K562 (cell line): ENCODE results near the gene SUMF1. TPM values are rescaled to one million over a fixed set of nuclear protein-coding genes. Genes with fewer than 3 reads are reported as not detected.

Experiments used
- ATF7 ChIP-seq: fragments of 450-650 bp; IDR thresholded peaks from 2 replicates; pipeline ENCODE4 v1.7.1; 2014; ENCODE audit warnings: mild to moderate bottlenecking, moderate library complexity
- ELK1 ChIP-seq: sonication (generic); formaldehyde crosslinking; IDR thresholded peaks from 2 replicates; pipeline ENCODE4 v1.8.1; 2022; ENCODE audit warnings: missing genetic modification reagents
- EP300 ChIP-seq: IDR thresholded peaks from 2 replicates; pipeline ENCODE4 v1.6.1; 2012; ENCODE audit warnings: low read length, improper control_type of control experiment
- FOXJ2 ChIP-seq: fragments of 200-800 bp; sonication (Bioruptor generic); IDR thresholded peaks from 2 replicates; pipeline ENCODE4 v1.6.1; 2016; ENCODE audit warnings: missing genetic modification characterization, missing compliant biosample characterization
- FOXK2 ChIP-seq, 2 experiments: fragments of 450-650 bp; IDR thresholded peaks in 1 of 2; conservative IDR thresholded peaks in 1 of 2; 2 replicates each; pipeline ENCODE4 v1.6.1; 2016; ENCODE audit warnings: low read depth in 2 of 2, mild to moderate bottlenecking in 1 of 2
- FOXM1 ChIP-seq, 2 experiments: fragments of 450-650 bp in 1 of 2; sonication (generic) in 1 of 2; formaldehyde crosslinking in 1 of 2; IDR thresholded peaks; 2 replicates each; pipeline versions ENCODE4 v1.6.1 to v1.9.0; 2017 to 2022; ENCODE audit warnings: low read depth in 2 of 2, mild to moderate bottlenecking in 2 of 2, missing genetic modification reagents in 1 of 2, moderate library complexity in 1 of 2
- HNRNPH1 ChIP-seq: fragments of 200-400 bp; formaldehyde crosslinking; optimal IDR thresholded peaks from 2 replicates; pipeline ENCODE3; 2017; ENCODE audit warnings: low read depth, mild to moderate bottlenecking, low read length, moderate library complexity
- L3MBTL2 ChIP-seq: fragments of 450-650 bp; IDR thresholded peaks from 2 replicates; pipeline ENCODE4 v1.6.1; 2016; ENCODE audit warnings: mild to moderate bottlenecking, moderate library complexity
- MAFG ChIP-seq: fragments of 450-650 bp; conservative IDR thresholded peaks from 2 replicates; pipeline ENCODE4 v1.6.1; 2016; ENCODE audit warnings: missing genetic modification characterization, missing compliant biosample characterization
- MLLT1 ChIP-seq, 2 experiments: fragments of 450-650 bp; IDR thresholded peaks; 2 replicates each; pipeline ENCODE4 v1.6.1; 2016
- NCOR1 ChIP-seq: fragments of 450-650 bp; IDR thresholded peaks from 2 replicates; pipeline ENCODE4 v1.6.1; 2016; ENCODE audit warnings: mild to moderate bottlenecking, moderate library complexity
- RBM17 ChIP-seq: fragments of 200-400 bp; formaldehyde crosslinking; IDR thresholded peaks from 2 replicates; pipeline ENCODE4 v1.6.1; 2017; ENCODE audit warnings: low read depth, mild to moderate bottlenecking, low read length, borderline replicate concordance
- SMARCA4 ChIP-seq: fragments of 450-650 bp; IDR thresholded peaks from 2 replicates; pipeline ENCODE4 v1.6.1; 2016
- TBP ChIP-seq: optimal IDR thresholded peaks from 2 replicates; pipeline ENCODE3; 2011; ENCODE audit warnings: low read depth, low read length, improper control_type of control experiment
- ZNF764 ChIP-seq: fragments of 250-450 bp; sonication (Bioruptor Pico); IDR thresholded peaks from 2 replicates; pipeline ENCODE4 v1.4.0; 2020; ENCODE audit warnings: low read depth, mild to moderate bottlenecking, moderate library complexity
- polyA plus RNA-seq, 8 experiments: library from polyadenylated mRNA; depleted of rRNA in 4 of 8; stranded (reverse) in 5 of 8; unstranded in 3 of 8; fragments of >200 nt; fragmentation: Nextera tagmentation in 2 of 8; fragmentation: Illumina TruSeq in 1 of 8; extraction: Ambion mirVana in 2 of 8; extraction: Trizol in 1 of 8; gene quantifications; 2 replicates each; pipeline versions ENCODE4 v1.2.1 to v1.2.3, GENCODE V29; 2011 to 2014; ENCODE audit warnings: inconsistent platforms in 1 of 8, missing spikeins in 1 of 8
- total RNA-seq, 7 experiments: library from RNA; depleted of rRNA in 6 of 7; stranded (reverse); fragments of >200 nt in 6 of 7; fragmentation: Illumina TruSeq in 2 of 7; extraction: Trizol in 2 of 7; gene quantifications; 2 replicates each; pipeline versions ENCODE4 v1.2.1 to v1.2.3, GENCODE V29; 2011 to 2021; ENCODE audit warnings: low replicate concordance in 1 of 7
- TF ChIP-seq, protein P1 (sequence below): IDR thresholded peaks from 2 replicates; pipeline ENCODE4 v1.6.1; 2012; ENCODE audit warnings: low read depth, low read length, improper control_type of control experiment, borderline replicate concordance
- TF ChIP-seq, protein P2 (sequence below), 2 experiments: fragments of 450-650 bp in 1 of 2; sonication (generic) in 1 of 2; formaldehyde crosslinking in 1 of 2; IDR thresholded peaks in 1 of 2; conservative IDR thresholded peaks in 1 of 2; 2 replicates each; pipeline versions ENCODE4 v1.6.1 to v1.8.1; 2016 to 2023; ENCODE audit warnings: mild to moderate bottlenecking in 2 of 2, moderate library complexity in 2 of 2, inconsistent platforms in 1 of 2, missing genetic modification reagents in 1 of 2
- TF ChIP-seq, protein P3 (sequence below): fragments of 450-650 bp; IDR thresholded peaks from 2 replicates; pipeline ENCODE4 v1.6.1; 2018; ENCODE audit not compliant: partially characterized antibody

The SUMF1 gene
- total and polyA plus RNA-seq, 9 of the 15 experiments (the other 6 are each of a cell fraction or from before 2014, with no cell fraction given) = 1.3 to 7.4 (median 4.2) TPM

- TF ChIP-seq, protein P1, sequence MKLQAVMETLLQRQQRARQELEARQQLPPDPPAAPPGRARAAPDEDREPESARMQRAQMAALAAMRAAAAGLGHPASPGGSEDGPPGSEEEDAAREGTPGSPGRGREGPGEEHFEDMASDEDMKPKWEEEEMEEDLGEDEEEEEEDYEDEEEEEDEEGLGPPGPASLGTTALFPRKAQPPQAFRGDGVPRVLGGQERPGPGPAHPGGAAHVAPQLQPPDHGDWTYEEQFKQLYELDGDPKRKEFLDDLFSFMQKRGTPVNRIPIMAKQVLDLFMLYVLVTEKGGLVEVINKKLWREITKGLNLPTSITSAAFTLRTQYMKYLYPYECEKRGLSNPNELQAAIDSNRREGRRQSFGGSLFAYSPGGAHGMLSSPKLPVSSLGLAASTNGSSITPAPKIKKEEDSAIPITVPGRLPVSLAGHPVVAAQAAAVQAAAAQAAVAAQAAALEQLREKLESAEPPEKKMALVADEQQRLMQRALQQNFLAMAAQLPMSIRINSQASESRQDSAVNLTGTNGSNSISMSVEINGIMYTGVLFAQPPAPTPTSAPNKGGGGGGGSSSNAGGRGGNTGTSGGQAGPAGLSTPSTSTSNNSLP = 0 out of 2 replicates have a peak, but pooled peaks have one; percentile 17
- TF ChIP-seq HNRNPH1 (no peak), TBP (no peak), NCOR1 (0 out of 2 replicates have a peak, but pooled peaks have one; percentile 6), ELK1 (CRISPR knock-in tag) (no peak), ATF7 (peak; percentile 36; the same call in 1 of the 2 replicates), RBM17 (no peak), SMARCA4 (peak; percentile 61; the same call in 1 of the 2 replicates), FOXM1 (IDR thresholded peaks at IDR 0.05; ENCODE audit: low read depth) (0 out of 2 replicates have a peak, but pooled peaks have one; percentile 30), FOXM1 (CRISPR knock-in tag; IDR thresholded peaks at IDR 0.05; ENCODE audit: low read depth) (no peak), MLLT1 (IDR thresholded peaks at IDR 0.05) (peak in 1 of 2 experiments; percentile 37; a peak in 1 of 4 replicates), MAFG (tag) (peak; percentile 95), EP300 (peak; percentile 61), FOXJ2 (peak; percentile 72; the same call in 1 of the 2 replicates), L3MBTL2 (peak; percentile 34; the same call in 1 of the 2 replicates), FOXK2 (conservative IDR thresholded peaks at IDR 0.05 in 1 of 2, IDR thresholded peaks at IDR 0.05 in 1 of 2; ENCODE audit: low read depth in 2 of 2) (peak; percentile 82 to 88), ZNF764 (CRISPR knock-in tag) (no peak)
- TF ChIP-seq, protein P2, sequence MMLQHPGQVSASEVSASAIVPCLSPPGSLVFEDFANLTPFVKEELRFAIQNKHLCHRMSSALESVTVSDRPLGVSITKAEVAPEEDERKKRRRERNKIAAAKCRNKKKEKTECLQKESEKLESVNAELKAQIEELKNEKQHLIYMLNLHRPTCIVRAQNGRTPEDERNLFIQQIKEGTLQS (IDR thresholded peaks at IDR 0.05) = 0 out of 2 replicates have a peak, but pooled peaks have one; percentile 7
- TF ChIP-seq, protein P2 (CRISPR knock-in tag; conservative IDR thresholded peaks at IDR 0.05) = no peak
- TF ChIP-seq, protein P3, sequence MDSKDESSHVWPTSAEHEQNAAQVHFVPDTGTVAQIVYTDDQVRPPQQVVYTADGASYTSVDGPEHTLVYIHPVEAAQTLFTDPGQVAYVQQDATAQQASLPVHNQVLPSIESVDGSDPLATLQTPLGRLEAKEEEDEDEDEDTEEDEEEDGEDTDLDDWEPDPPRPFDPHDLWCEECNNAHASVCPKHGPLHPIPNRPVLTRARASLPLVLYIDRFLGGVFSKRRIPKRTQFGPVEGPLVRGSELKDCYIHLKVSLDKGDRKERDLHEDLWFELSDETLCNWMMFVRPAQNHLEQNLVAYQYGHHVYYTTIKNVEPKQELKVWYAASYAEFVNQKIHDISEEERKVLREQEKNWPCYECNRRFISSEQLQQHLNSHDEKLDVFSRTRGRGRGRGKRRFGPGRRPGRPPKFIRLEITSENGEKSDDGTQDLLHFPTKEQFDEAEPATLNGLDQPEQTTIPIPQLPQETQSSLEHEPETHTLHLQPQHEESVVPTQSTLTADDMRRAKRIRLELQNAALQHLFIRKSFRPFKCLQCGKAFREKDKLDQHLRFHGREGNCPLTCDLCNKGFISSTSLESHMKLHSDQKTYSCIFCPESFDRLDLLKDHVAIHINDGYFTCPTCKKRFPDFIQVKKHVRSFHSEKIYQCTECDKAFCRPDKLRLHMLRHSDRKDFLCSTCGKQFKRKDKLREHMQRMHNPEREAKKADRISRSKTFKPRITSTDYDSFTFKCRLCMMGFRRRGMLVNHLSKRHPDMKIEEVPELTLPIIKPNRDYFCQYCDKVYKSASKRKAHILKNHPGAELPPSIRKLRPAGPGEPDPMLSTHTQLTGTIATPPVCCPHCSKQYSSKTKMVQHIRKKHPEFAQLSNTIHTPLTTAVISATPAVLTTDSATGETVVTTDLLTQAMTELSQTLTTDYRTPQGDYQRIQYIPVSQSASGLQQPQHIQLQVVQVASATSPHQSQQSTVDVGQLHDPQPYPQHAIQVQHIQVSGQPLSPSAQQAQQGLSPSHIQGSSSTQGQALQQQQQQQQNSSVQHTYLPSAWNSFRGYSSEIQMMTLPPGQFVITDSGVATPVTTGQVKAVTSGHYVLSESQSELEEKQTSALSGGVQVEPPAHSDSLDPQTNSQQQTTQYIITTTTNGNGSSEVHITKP = peak; percentile 43
These were observed 144.4 kb downstream of the SUMF1 start (continued) for GRCh38 chr3:4322635-4323034.
